ENCODE data around the gene MAP7. TPM values are rescaled to one million over a fixed set of nuclear protein-coding genes. Genes with fewer than 3 reads are reported as not detected.

Gene MAP7
- total and polyA plus RNA-seq, 9 of the 15 experiments (the other 6 are each of a cell fraction or from before 2014, with no cell fraction given) = 0.76 to 7.7 (median 3.9) TPM

DNA sequence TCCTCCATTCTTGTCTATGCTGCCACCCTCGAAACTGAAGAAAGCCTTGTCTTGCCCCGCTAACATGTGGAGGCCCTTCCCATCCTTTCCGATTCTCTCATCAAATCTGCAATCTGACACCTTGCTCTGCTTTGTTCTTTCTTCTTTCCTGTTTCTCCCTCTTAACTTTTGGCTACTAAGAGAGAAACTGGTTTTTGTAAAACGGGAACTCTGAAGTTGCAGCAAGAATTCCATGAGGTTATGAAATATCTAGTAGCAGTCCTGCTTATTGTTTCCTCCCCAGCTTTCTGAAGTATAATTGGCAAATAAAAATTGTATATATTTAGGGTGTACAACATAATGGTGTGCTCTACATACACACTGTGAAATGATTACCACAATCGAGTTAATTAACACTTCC is 80.2 kb downstream of the MAP7 start:
- Histone ChIP-seq H2AFZ (ENCODE audit: low read depth, low read length) (no peak overlapping the region), H3K27me3 (ENCODE audit: control insufficient read depth in 2 of 2, insufficient read depth in 2 of 2, low read length in 2 of 2) (no peaks in the 10 kb centered on the region), H3K4me2 (ENCODE audit: insufficient read depth, low read length) (no peak overlapping the region), H3K4me1 (replicated peaks in 1 of 2; ENCODE audit: control insufficient read depth in 2 of 2, insufficient read depth in 2 of 2, low read length in 2 of 2) (0 out of 5 replicates have a peak, but pooled peaks cover 0 to 3% of the 10 kb centered on the region in 2 experiments), H3K9me3 (replicated peaks; ENCODE audit: control insufficient read depth, insufficient read depth, low read depth, low read length) (no peaks in the 10 kb centered on the region), H3K27ac (ENCODE audit: extremely low read depth, low read depth, low read length) (no peak overlapping the region), H3K36me3 (ENCODE audit: control insufficient read depth, insufficient read depth, low read length) (no peaks in the 10 kb centered on the region), H3K79me2 (ENCODE audit: control insufficient read depth, insufficient read depth, low read length) (no peaks in the 10 kb centered on the region), H4K20me1 (replicated peaks; ENCODE audit: control insufficient read depth, insufficient read depth, low read length) (no peaks in the 10 kb centered on the region), H3K9me1 (ENCODE audit: control insufficient read depth, insufficient read depth, low read length) (no peaks in the 10 kb centered on the region), H3K4me3 (no peak overlapping the region), H3K9ac (ENCODE audit: insufficient read depth in 1 of 2, low read depth in 2 of 2, low read length in 2 of 2) (no peak overlapping the region)
- no peak for DNase-seq (ENCODE audit: extremely low read depth in 1 of 4, low spot score in 3 of 4)
- TF ChIP-seq TAL1 (IDR thresholded peaks at IDR 0.05) (no peak), CEBPG (CRISPR knock-in tag; IDR thresholded peaks at IDR 0.05) (no peak), CEBPG (tag; conservative IDR thresholded peaks at IDR 0.05 in 1 of 2, IDR thresholded peaks at IDR 0.05 in 1 of 2) (peak; percentile 60 to 89; a peak in 2 of 4 replicates), CEBPB (tag; IDR thresholded peaks at IDR 0.05) (peak; percentile 77)
- TF ChIP-seq, protein P1, sequence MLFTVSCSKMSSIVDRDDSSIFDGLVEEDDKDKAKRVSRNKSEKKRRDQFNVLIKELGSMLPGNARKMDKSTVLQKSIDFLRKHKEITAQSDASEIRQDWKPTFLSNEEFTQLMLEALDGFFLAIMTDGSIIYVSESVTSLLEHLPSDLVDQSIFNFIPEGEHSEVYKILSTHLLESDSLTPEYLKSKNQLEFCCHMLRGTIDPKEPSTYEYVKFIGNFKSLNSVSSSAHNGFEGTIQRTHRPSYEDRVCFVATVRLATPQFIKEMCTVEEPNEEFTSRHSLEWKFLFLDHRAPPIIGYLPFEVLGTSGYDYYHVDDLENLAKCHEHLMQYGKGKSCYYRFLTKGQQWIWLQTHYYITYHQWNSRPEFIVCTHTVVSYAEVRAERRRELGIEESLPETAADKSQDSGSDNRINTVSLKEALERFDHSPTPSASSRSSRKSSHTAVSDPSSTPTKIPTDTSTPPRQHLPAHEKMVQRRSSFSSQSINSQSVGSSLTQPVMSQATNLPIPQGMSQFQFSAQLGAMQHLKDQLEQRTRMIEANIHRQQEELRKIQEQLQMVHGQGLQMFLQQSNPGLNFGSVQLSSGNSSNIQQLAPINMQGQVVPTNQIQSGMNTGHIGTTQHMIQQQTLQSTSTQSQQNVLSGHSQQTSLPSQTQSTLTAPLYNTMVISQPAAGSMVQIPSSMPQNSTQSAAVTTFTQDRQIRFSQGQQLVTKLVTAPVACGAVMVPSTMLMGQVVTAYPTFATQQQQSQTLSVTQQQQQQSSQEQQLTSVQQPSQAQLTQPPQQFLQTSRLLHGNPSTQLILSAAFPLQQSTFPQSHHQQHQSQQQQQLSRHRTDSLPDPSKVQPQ (CRISPR knock-in tag; IDR thresholded peaks at IDR 0.05; ENCODE audit: borderline replicate concordance) = no peak
- TF ChIP-seq, protein P2, sequence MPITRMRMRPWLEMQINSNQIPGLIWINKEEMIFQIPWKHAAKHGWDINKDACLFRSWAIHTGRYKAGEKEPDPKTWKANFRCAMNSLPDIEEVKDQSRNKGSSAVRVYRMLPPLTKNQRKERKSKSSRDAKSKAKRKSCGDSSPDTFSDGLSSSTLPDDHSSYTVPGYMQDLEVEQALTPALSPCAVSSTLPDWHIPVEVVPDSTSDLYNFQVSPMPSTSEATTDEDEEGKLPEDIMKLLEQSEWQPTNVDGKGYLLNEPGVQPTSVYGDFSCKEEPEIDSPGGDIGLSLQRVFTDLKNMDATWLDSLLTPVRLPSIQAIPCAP (CRISPR knock-in tag; IDR thresholded peaks at IDR 0.05; ENCODE audit: borderline replicate concordance) = no peak
- CTCF ChIA-PET (ENCODE audit: low intra/inter-chr PET ratio) = no interaction called here
- no peak for FAIRE-seq
- WGBS (ENCODE audit: insufficient coverage, low coverage, missing lambda C conversion rate) = 4% methylated on average over 5 of the region's 5 CpGs
- intact Hi-C loops (cut with micrococcal nuclease) (no loop called here), in situ Hi-C loops (cut with MboI) (no loop called here)
- ATAC-seq = no peak
- POLR2A ChIA-PET = interaction anchor here (0.8 kb wide), 1 partner anchor 76 kb away, joined by 3 read pairs; no protein-coding TSS in a partner anchor
- no TSS peak for BruUV-seq (replicated peaks)
